Tongue (tissue), 2 donors: ENCODE data around the gene SLC24A4. TPM values are rescaled to one million over a fixed set of nuclear protein-coding genes. Genes with fewer than 3 reads are reported as not detected.
"Not testable (repeated sequence)": the region's sequence is repeated elsewhere in the genome, so short reads cannot be mapped to it uniquely, and the experiment has no call there.

ENCODE experiments used
- DNase-seq: peaks from one replicate; pipeline ENCODE4 v3.0.0-alpha.2; 2015
- total RNA-seq: library from RNA; depleted of rRNA; stranded (reverse); fragments of >200 nt; gene quantifications from one replicate; pipeline ENCODE4 v1.2.3, GENCODE V29; 2014

Gene SLC24A4
- total RNA-seq, 1 donor from 2014 or later, result 1.0 TPM

GRCh38 chr14:92523752-92524151 is 200.8 kb downstream of the SLC24A4 start:
- DNase-seq, result no peak

GRCh38 chr14:92524602-92525185 is 201.7 kb downstream of the SLC24A4 start:
- no peak for DNase-seq

- DNase-seq, result no peak
Measured at GRCh38 chr14:92525322-92526095, 202.5 kb downstream of the SLC24A4 start.

GRCh38 chr14:92527721-92528120 is 204.8 kb downstream of the SLC24A4 start:
- no peak for DNase-seq

GRCh38 chr14:92528486-92529100 is 205.6 kb downstream of the SLC24A4 start:
- DNase-seq, result no peak

GRCh38 chr14:92529903-92530302 is 206.9 kb downstream of the SLC24A4 start:
- DNase-seq, result no peak

GRCh38 chr14:92531106-92531873 is 208.3 kb downstream of the SLC24A4 start:
- DNase-seq, result no peak

- DNase-seq, result no peak
Measured at GRCh38 chr14:92532490-92533163, 209.7 kb downstream of the SLC24A4 start.

- DNase-seq, result no peak
Measured at GRCh38 chr14:92534932-92535643, 212.1 kb downstream of the SLC24A4 start.

GRCh38 chr14:92536231-92536630 is 213.3 kb downstream of the SLC24A4 start:
- DNase-seq, result not testable (repeated sequence)

GRCh38 chr14:92538412-92538985 is 215.5 kb downstream of the SLC24A4 start:
- DNase-seq, result no peak

- DNase-seq, result no peak
Measured at GRCh38 chr14:92539419-92539818, 216.5 kb downstream of the SLC24A4 start.

- peak; percentile 31 for DNase-seq
Measured at GRCh38 chr14:92539875-92540274, 216.9 kb downstream of the SLC24A4 start.

- DNase-seq, result peak; percentile 97
Measured at GRCh38 chr14:92540472-92541048, 217.6 kb downstream of the SLC24A4 start.

GRCh38 chr14:92542766-92543554 is 220.0 kb downstream of the SLC24A4 start:
- DNase-seq, result no peak

- peak; percentile 37 for DNase-seq
Measured at GRCh38 chr14:92544051-92544720, 221.2 kb downstream of the SLC24A4 start.

GRCh38 chr14:92546347-92547053 is 223.5 kb downstream of the SLC24A4 start:
- no peak for DNase-seq

- DNase-seq, result peak; percentile 54
Measured at GRCh38 chr14:92549105-92549858, 226.3 kb downstream of the SLC24A4 start.
